Measurements from ENCODE around the gene ARMC2.

- no peak for TF ChIP-seq CTCF (conservative IDR thresholded peaks at IDR 0.05; ENCODE audit: low read length)
- TF ChIP-seq EZH2phosphoT487 (IDR thresholded peaks at IDR 0.05; ENCODE audit: borderline replicate concordance) = no peak
These were observed 24.4 kb downstream of the ARMC2 start for GRCh38 chr6:108872575-108872974.
